Measurements from ENCODE around the gene GALNT18. TPM values are rescaled to one million over a fixed set of nuclear protein-coding genes. Genes with fewer than 3 reads are reported as not detected.

The GALNT18 gene
- total and polyA plus RNA-seq, 7 experiments from 2014 or later = 0.15 to 1.7 (median 0.20) TPM; not detected in 4

GRCh38 chr11:11247086-11247485 lies 374.7 kb downstream of the GALNT18 start:
- ChIA-PET POLR2A (no interaction called here), CTCF (no interaction called here)
- peak overlapping the region in 2 of 9 donors; percentile 27 to 43 for H3K27ac Mint-ChIP-seq
- Histone ChIP-seq H3K36me3 (ENCODE audit: control insufficient read depth in 2 of 3, insufficient read depth in 3 of 3, low read length in 3 of 3) (no peaks in the 10 kb centered on the region), H3K27ac (ENCODE audit: low read depth, low read length) (no peak overlapping the region), H3K9me3 (ENCODE audit: control insufficient read depth in 2 of 3, low read length in 3 of 3) (no peaks in the 10 kb centered on the region), H3K27me3 (ENCODE audit: control insufficient read depth in 2 of 2, insufficient read depth in 2 of 2, low read length in 2 of 2) (no peaks in the 10 kb centered on the region), H3K4me3 (ENCODE audit: low read length) (no peak overlapping the region), H3K4me1 (ENCODE audit: control insufficient read depth in 2 of 2, insufficient read depth in 2 of 2, low read length in 2 of 2) (peaks cover 5 to 20% of the 10 kb centered on the region in 2 donors)
- intact Hi-C loops (cut with micrococcal nuclease) = no loop called here
- H3K27me3 Mint-ChIP-seq = peaks cover 0 to 2% (median 0%) of the 10 kb centered on the region in 5 donors
- peaks cover 0 to 26% (median 16%) of the 10 kb centered on the region in 7 donors for H3K4me1 Mint-ChIP-seq
- no peak overlapping the region for H3K4me3 Mint-ChIP-seq
- H3K36me3 Mint-ChIP-seq = peaks cover 0 to 6% (median 0%) of the 10 kb centered on the region in 5 donors
- H3K9me3 Mint-ChIP-seq = peaks cover 0 to 10% (median 0%) of the 10 kb centered on the region in 11 donors
- DNase-seq (no peak), ATAC-seq (no peak)

DNA sequence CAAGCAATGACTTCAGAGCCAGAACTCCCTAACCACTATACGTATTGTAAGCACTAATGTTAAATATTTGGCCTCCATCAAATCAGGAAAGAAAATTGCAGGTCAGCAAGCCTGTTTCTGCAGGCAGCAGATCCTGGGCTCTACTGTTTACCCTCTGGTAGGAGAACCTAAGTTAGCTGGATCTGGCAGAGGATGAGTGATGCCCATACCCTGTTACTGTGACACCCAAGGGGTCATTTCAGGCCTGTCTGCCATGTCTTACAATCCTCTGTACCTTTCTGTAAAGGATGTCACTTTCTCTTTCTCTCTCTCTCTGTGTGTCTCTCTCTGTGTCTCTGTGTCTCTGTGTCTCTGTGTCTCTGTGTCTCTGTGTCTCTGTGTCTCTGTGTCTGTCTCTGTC lies 375.6 kb downstream of the GALNT18 start:
- ChIA-PET CTCF (no interaction called here), POLR2A (no interaction called here)
- peaks cover 0 to 26% (median 16%) of the 10 kb centered on the region in 7 donors for H3K4me1 Mint-ChIP-seq
- intact Hi-C loops (cut with micrococcal nuclease) = no loop called here
- Histone ChIP-seq H3K36me3 (ENCODE audit: control insufficient read depth in 2 of 3, insufficient read depth in 3 of 3, low read length in 3 of 3) (no peaks in the 10 kb centered on the region), H3K27me3 (ENCODE audit: control insufficient read depth in 2 of 2, insufficient read depth in 2 of 2, low read length in 2 of 2) (no peaks in the 10 kb centered on the region), H3K9me3 (ENCODE audit: control insufficient read depth in 2 of 3, low read length in 3 of 3) (no peaks in the 10 kb centered on the region), H3K4me1 (ENCODE audit: control insufficient read depth in 2 of 2, insufficient read depth in 2 of 2, low read length in 2 of 2) (peaks cover 5 to 20% of the 10 kb centered on the region in 2 donors), H3K4me3 (ENCODE audit: low read length) (no peak overlapping the region), H3K27ac (ENCODE audit: low read depth, low read length) (no peak overlapping the region)
- DNase-seq (no peak), ATAC-seq (no peak)
- peak overlapping the region in 1 of 9 donors; percentile 53 for H3K27ac Mint-ChIP-seq
- H3K36me3 Mint-ChIP-seq = peaks cover 0 to 6% (median 1%) of the 10 kb centered on the region in 5 donors
- no peak overlapping the region for H3K4me3 Mint-ChIP-seq
- H3K9me3 Mint-ChIP-seq = peaks cover 0 to 10% (median under 1%) of the 10 kb centered on the region in 11 donors
- H3K27me3 Mint-ChIP-seq = peaks cover 0 to 3% (median 0%) of the 10 kb centered on the region in 5 donors

DNA sequence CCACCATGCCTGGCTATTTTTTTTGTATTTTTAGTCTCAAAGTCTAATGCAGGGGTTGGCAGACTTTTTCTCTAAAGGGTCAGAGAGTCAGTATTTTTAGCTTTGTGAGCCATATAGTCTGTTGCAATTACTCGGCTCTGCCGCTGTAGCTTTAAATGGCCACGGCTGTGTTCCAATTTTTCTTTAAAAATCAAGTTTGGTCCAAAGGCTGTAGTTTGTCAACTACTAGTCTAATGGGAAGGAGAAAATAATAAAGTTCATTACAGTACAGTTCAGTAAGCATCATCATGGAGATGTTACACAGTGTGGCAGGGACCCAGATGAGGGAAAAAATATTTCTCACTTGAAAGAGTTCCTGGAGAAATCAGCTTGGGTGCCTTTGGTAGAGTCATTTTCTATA lies 376.4 kb downstream of the GALNT18 start:
- ATAC-seq (no peak), DNase-seq (no peak)
- no peak overlapping the region for H3K27ac Mint-ChIP-seq
- H3K27me3 ChIP-seq (ENCODE audit: control insufficient read depth in 2 of 2, insufficient read depth in 2 of 2, low read length in 2 of 2) = no peaks in the 10 kb centered on the region
- peaks cover 0 to 26% (median 16%) of the 10 kb centered on the region in 7 donors for H3K4me1 Mint-ChIP-seq
- H3K36me3 ChIP-seq (ENCODE audit: control insufficient read depth in 2 of 3, insufficient read depth in 3 of 3, low read length in 3 of 3) = no peaks in the 10 kb centered on the region
- H3K4me1 ChIP-seq (ENCODE audit: control insufficient read depth in 2 of 2, insufficient read depth in 2 of 2, low read length in 2 of 2) = peaks cover 5 to 20% of the 10 kb centered on the region in 2 donors
- H3K27ac ChIP-seq (ENCODE audit: low read depth, low read length) = no peak overlapping the region
- intact Hi-C loops (cut with micrococcal nuclease) = no loop called here
- H3K9me3 ChIP-seq (ENCODE audit: control insufficient read depth in 2 of 3, low read length in 3 of 3) = no peaks in the 10 kb centered on the region
- ChIA-PET POLR2A (no interaction called here), CTCF (interaction anchor here (0.6 kb wide), 1 partner anchor 14 kb away, joined by 3 read pairs; no protein-coding TSS in a partner anchor)
- peaks cover 0 to 5% (median 0%) of the 10 kb centered on the region in 5 donors for H3K27me3 Mint-ChIP-seq
- peaks cover 0 to 10% (median 2%) of the 10 kb centered on the region in 11 donors for H3K9me3 Mint-ChIP-seq
- H3K4me3 Mint-ChIP-seq = no peak overlapping the region
- peaks cover 0 to 6% (median 2%) of the 10 kb centered on the region in 5 donors for H3K36me3 Mint-ChIP-seq
- no peak overlapping the region for H3K4me3 ChIP-seq (ENCODE audit: low read length)

GRCh38 chr11:11244470-11245080 lies 377.2 kb downstream of the GALNT18 start:
- Histone ChIP-seq H3K36me3 (ENCODE audit: control insufficient read depth in 2 of 3, insufficient read depth in 3 of 3, low read length in 3 of 3) (no peaks in the 10 kb centered on the region), H3K27me3 (ENCODE audit: control insufficient read depth in 2 of 2, insufficient read depth in 2 of 2, low read length in 2 of 2) (no peaks in the 10 kb centered on the region), H3K4me3 (ENCODE audit: low read length) (no peak overlapping the region), H3K4me1 (ENCODE audit: control insufficient read depth in 2 of 2, insufficient read depth in 2 of 2, low read length in 2 of 2) (peaks cover 5 to 20% of the 10 kb centered on the region in 2 donors), H3K9me3 (ENCODE audit: control insufficient read depth in 2 of 3, low read length in 3 of 3) (no peaks in the 10 kb centered on the region), H3K27ac (ENCODE audit: low read depth, low read length) (no peak overlapping the region)
- Mint-ChIP-seq H3K36me3 (peaks cover 0 to 6% (median 2%) of the 10 kb centered on the region in 5 donors), H3K9me3 (peaks cover 0 to 10% (median 2%) of the 10 kb centered on the region in 11 donors), H3K4me1 (peaks cover 0 to 26% (median 16%) of the 10 kb centered on the region in 7 donors), H3K27me3 (peaks cover 0 to 5% (median 0%) of the 10 kb centered on the region in 5 donors), H3K27ac (no peak overlapping the region), H3K4me3 (no peak overlapping the region)
- POLR2A ChIA-PET = no interaction called here
- CTCF ChIA-PET = no interaction called here
- intact Hi-C loops (cut with micrococcal nuclease) = no loop called here
- ATAC-seq = peak; percentile 9
- DNase-seq = no peak

- ChIA-PET POLR2A (no interaction called here), CTCF (no interaction called here)
- peak in 6 of 9 donors; percentile 5 to 32 (median 14) for DNase-seq
- Histone ChIP-seq H3K36me3 (ENCODE audit: control insufficient read depth in 2 of 3, insufficient read depth in 3 of 3, low read length in 3 of 3) (no peaks in the 10 kb centered on the region), H3K27me3 (ENCODE audit: control insufficient read depth in 2 of 2, insufficient read depth in 2 of 2, low read length in 2 of 2) (no peaks in the 10 kb centered on the region), H3K4me3 (ENCODE audit: low read length) (no peak overlapping the region), H3K4me1 (ENCODE audit: control insufficient read depth in 2 of 2, insufficient read depth in 2 of 2, low read length in 2 of 2) (peaks cover 5 to 20% of the 10 kb centered on the region in 2 donors), H3K9me3 (ENCODE audit: control insufficient read depth in 2 of 3, low read length in 3 of 3) (no peaks in the 10 kb centered on the region), H3K27ac (ENCODE audit: low read depth, low read length) (no peak overlapping the region)
- Mint-ChIP-seq H3K4me3 (peak overlapping the region in 1 of 10 donors; percentile 18), H3K27me3 (peaks cover 0 to 5% (median 0%) of the 10 kb centered on the region in 5 donors), H3K27ac (peak overlapping the region in 2 of 9 donors; percentile 23 to 48), H3K9me3 (peaks cover 0 to 10% (median 2%) of the 10 kb centered on the region in 11 donors), H3K4me1 (peaks cover 0 to 26% (median 16%) of the 10 kb centered on the region in 7 donors), H3K36me3 (peaks cover 0 to 6% (median 2%) of the 10 kb centered on the region in 5 donors)
- ATAC-seq = peak; percentile 68
- intact Hi-C loops (cut with micrococcal nuclease) = no loop called here
These were observed 378.0 kb downstream of the GALNT18 start for GRCh38 chr11:11243590-11244469.

GRCh38 chr11:11243209-11243589 lies 378.6 kb downstream of the GALNT18 start:
- intact Hi-C loops (cut with micrococcal nuclease) = no loop called here
- Histone ChIP-seq H3K9me3 (ENCODE audit: control insufficient read depth in 2 of 3, low read length in 3 of 3) (no peaks in the 10 kb centered on the region), H3K4me1 (ENCODE audit: control insufficient read depth in 2 of 2, insufficient read depth in 2 of 2, low read length in 2 of 2) (peaks cover 5 to 20% of the 10 kb centered on the region in 2 donors), H3K27me3 (ENCODE audit: control insufficient read depth in 2 of 2, insufficient read depth in 2 of 2, low read length in 2 of 2) (no peaks in the 10 kb centered on the region), H3K36me3 (ENCODE audit: control insufficient read depth in 2 of 3, insufficient read depth in 3 of 3, low read length in 3 of 3) (no peaks in the 10 kb centered on the region), H3K27ac (ENCODE audit: low read depth, low read length) (no peak overlapping the region), H3K4me3 (ENCODE audit: low read length) (no peak overlapping the region)
- no peak for ATAC-seq
- peak overlapping the region in 2 of 9 donors; percentile 48 for H3K27ac Mint-ChIP-seq
- H3K4me3 Mint-ChIP-seq = peak overlapping the region in 1 of 10 donors; percentile 18
- CTCF ChIA-PET = no interaction called here
- H3K9me3 Mint-ChIP-seq = peaks cover 0 to 10% (median 0%) of the 10 kb centered on the region in 11 donors
- POLR2A ChIA-PET = no interaction called here
- peaks cover 0 to 5% (median 0%) of the 10 kb centered on the region in 5 donors for H3K27me3 Mint-ChIP-seq
- DNase-seq = no peak
- peaks cover 0 to 6% (median 2%) of the 10 kb centered on the region in 5 donors for H3K36me3 Mint-ChIP-seq
- H3K4me1 Mint-ChIP-seq = peaks cover 0 to 26% (median 16%) of the 10 kb centered on the region in 7 donors

All from naive thymus-derived CD4-positive, alpha-beta T cell (primary cell).